K562 (cell line): ENCODE measurements around the gene ZC3H12C. TPM values are rescaled to one million over a fixed set of nuclear protein-coding genes. Genes with fewer than 3 reads are reported as not detected.

Source experiments
- ATAC-seq: fragments of 200-7000 bp; cut with Tn5 transposase; 3 replicates; pipeline ENCODE4 v1.9.1; 2020; ENCODE audit warnings: moderate library complexity
- BruUV-seq: library from RNA; stranded (reverse); fragments of 400-500 nt; replicated peaks from 2 replicates; lab custom pipeline; 2021; lab: Mats Ljungman, UMichigan
- CTCF ChIA-PET: fragments of 300-600 bp; formaldehyde crosslinking; extraction: SDS; loops from one replicate; lab custom pipeline; 2021; ENCODE audit warnings: low intra/inter-chr PET ratio; lab: Yijun Ruan, JAX
- POLR2A ChIA-PET: fragments of 300-600, 350-650 bp; sonication (Branson Sonifier 250); formaldehyde crosslinking; extraction: SDS; loops from one replicate; lab custom pipeline; 2021; ENCODE audit warnings: antibody characterized with exemption, inconsistent platforms; lab: Yijun Ruan, JAX
- DNase-seq, 4 experiments: peaks; one replicate each; pipeline versions ENCODE4 v3.0.0 to v3.0.0-alpha.2; 2011 to 2018; ENCODE audit warnings: low spot score in 3 of 4, mixed read lengths in 3 of 4; ENCODE audit errors: extremely low read depth in 1 of 4
- FAIRE-seq: peaks from 2 replicates; lab custom pipeline; 2011; peaks lifted over from hg19 to GRCh38; lab: Jason Lieb, UNC
- H2AFZ ChIP-seq: 2 replicates; pipeline ENCODE4 v1.6.0; 2011; ENCODE audit warnings: low read depth, low read length, control low read depth, inconsistent platforms
- H3K27ac ChIP-seq: fragments of 200-600 bp; 3 replicates; pipeline ENCODE4 v1.8.0; 2011; ENCODE audit warnings: low read depth, mild to moderate bottlenecking, control low read depth, inconsistent platforms, low read length, moderate library complexity, mixed read lengths; ENCODE audit errors: extremely low read depth
- H3K27me3 ChIP-seq, 2 experiments: fragments of 300-600 bp in 1 of 2; 2 replicates in 1 of 2; 3 replicates in 1 of 2; pipeline versions ENCODE4 v1.6.0 to v1.8.0; 2011; ENCODE audit warnings: inconsistent platforms in 2 of 2, low read length in 2 of 2, mild to moderate bottlenecking in 1 of 2, mixed read lengths in 1 of 2, moderate library complexity in 1 of 2; ENCODE audit not compliant: control insufficient read depth in 2 of 2, insufficient read depth in 2 of 2
- H3K36me3 ChIP-seq: fragments of 300-600 bp; 3 replicates; pipeline ENCODE4 v1.8.0; 2011; ENCODE audit warnings: mild to moderate bottlenecking, low read length, inconsistent platforms; ENCODE audit not compliant: control insufficient read depth, insufficient read depth
- H3K4me1 ChIP-seq, 2 experiments: fragments of 200-600 bp in 1 of 2; replicated peaks in 1 of 2; 2 replicates in 1 of 2; 3 replicates in 1 of 2; pipeline versions ENCODE4 v1.5.1 to v1.8.0; 2011; ENCODE audit warnings: inconsistent platforms in 2 of 2, low read length in 2 of 2, mild to moderate bottlenecking in 1 of 2, mixed read lengths in 1 of 2, moderate library complexity in 1 of 2; ENCODE audit not compliant: control insufficient read depth in 2 of 2, insufficient read depth in 2 of 2
- H3K4me2 ChIP-seq: 2 replicates; pipeline ENCODE4 v1.6.1; 2011; ENCODE audit warnings: low read length, control low read depth, inconsistent platforms, mixed read lengths; ENCODE audit not compliant: insufficient read depth
- H3K4me3 ChIP-seq: fragments of 200-600 bp; sonication (generic), shearing (Covaris generic); 2 replicates; pipeline ENCODE4 v1.5.1; 2016; ENCODE audit warnings: control low read depth, inconsistent platforms
- H3K79me2 ChIP-seq: fragments of 200-600 bp; 3 replicates; pipeline ENCODE4 v1.8.0; 2011; ENCODE audit warnings: low read length, inconsistent platforms; ENCODE audit not compliant: control insufficient read depth, insufficient read depth
- H3K9ac ChIP-seq, 2 experiments: 2 replicates each; pipeline versions ENCODE4 v1.6.0 to v1.6.1; 2011; ENCODE audit warnings: low read depth in 2 of 2, low read length in 2 of 2, control low read depth in 1 of 2, inconsistent platforms in 1 of 2, mild to moderate bottlenecking in 1 of 2, mixed read lengths in 1 of 2; ENCODE audit not compliant: insufficient read depth in 1 of 2
- H3K9me1 ChIP-seq: one replicate; pipeline ENCODE4 v1.6.0; 2011; ENCODE audit warnings: inconsistent platforms, mild to moderate bottlenecking, low read length, moderate library complexity; ENCODE audit not compliant: control insufficient read depth, insufficient read depth
- H3K9me3 ChIP-seq: replicated peaks from 2 replicates; pipeline ENCODE4 v1.5.1; 2011; ENCODE audit warnings: low read depth, low read length, inconsistent platforms; ENCODE audit not compliant: control insufficient read depth, insufficient read depth
- H4K20me1 ChIP-seq: replicated peaks from 2 replicates; pipeline ENCODE4 v1.6.1; 2011; ENCODE audit warnings: low read length, inconsistent platforms, mixed read lengths; ENCODE audit not compliant: control insufficient read depth, insufficient read depth
- COPS2 ChIP-seq: fragments of 450-650 bp; conservative IDR thresholded peaks from 2 replicates; pipeline ENCODE4 v1.6.1; 2016; ENCODE audit warnings: mild to moderate bottlenecking, moderate library complexity
- CREBBP ChIP-seq: IDR thresholded peaks from one replicate; pipeline ENCODE4 v1.6.1; 2012; ENCODE audit warnings: low read depth, mild to moderate bottlenecking, control low read depth, inconsistent platforms, low read length
- ETV1 ChIP-seq: fragments of 450-650 bp; conservative IDR thresholded peaks from 2 replicates; pipeline ENCODE4 v1.6.1; 2016; ENCODE audit warnings: missing genetic modification characterization, control low read depth, low read depth, missing compliant biosample characterization
- FOXP1 ChIP-seq: sonication (generic); formaldehyde crosslinking; IDR thresholded peaks from 2 replicates; pipeline ENCODE4 v1.8.0; 2022; ENCODE audit warnings: mild to moderate bottlenecking, missing genetic modification reagents
- MGA ChIP-seq: fragments of 450-650 bp; IDR thresholded peaks from 2 replicates; pipeline ENCODE4 v1.6.1; 2016; ENCODE audit warnings: mild to moderate bottlenecking, moderate library complexity
- RHOXF2B ChIP-seq: fragments of 250-450 bp; sonication (Bioruptor Pico); conservative IDR thresholded peaks from 2 replicates; pipeline ENCODE4 v1.5.1; 2021
- SMAD2 ChIP-seq: fragments of 150-350 bp; IDR thresholded peaks from 2 replicates; pipeline ENCODE4 v1.6.1; 2014; ENCODE audit warnings: low read depth, mild to moderate bottlenecking, low read length
- WGBS: fragments of 100-300 bp; shearing (Covaris generic); methylation state at CpG from one replicate; pipeline ENCODE4 v1.1.6; 2016; ENCODE audit warnings: low coverage, mixed read lengths; ENCODE audit not compliant: insufficient coverage; ENCODE audit errors: missing lambda C conversion rate; 5-methylcytosine and 5-hydroxymethylcytosine counted together
- in situ Hi-C: fragments of 300-500 bp; cut with MboI; formaldehyde crosslinking; loops from 4 replicates; pipeline ENCODE4 v1.15.0; 2018; ENCODE audit warnings: inconsistent platforms, mixed read lengths
- intact Hi-C: fragments of 100-400 bp; cut with micrococcal nuclease; formaldehyde crosslinking; loops from 2 replicates; pipeline ENCODE4 v1.14.2; 2022
- polyA plus RNA-seq, 8 experiments: library from polyadenylated mRNA; depleted of rRNA in 4 of 8; stranded (reverse) in 5 of 8; unstranded in 3 of 8; fragments of >200 nt; fragmentation: Nextera tagmentation in 2 of 8; fragmentation: Illumina TruSeq in 1 of 8; extraction: Ambion mirVana in 2 of 8; extraction: Trizol in 1 of 8; gene quantifications; 2 replicates each; pipeline versions ENCODE4 v1.2.1 to v1.2.3, GENCODE V29; 2011 to 2014; ENCODE audit warnings: inconsistent platforms in 1 of 8, missing spikeins in 1 of 8
- total RNA-seq, 7 experiments: library from RNA; depleted of rRNA in 6 of 7; stranded (reverse); fragments of >200 nt in 6 of 7; fragmentation: Illumina TruSeq in 2 of 7; extraction: Trizol in 2 of 7; gene quantifications; 2 replicates each; pipeline versions ENCODE4 v1.2.1 to v1.2.3, GENCODE V29; 2011 to 2021; ENCODE audit warnings: low replicate concordance in 1 of 7
- TF ChIP-seq, protein P1 (sequence below): sonication (generic); formaldehyde crosslinking; IDR thresholded peaks from 2 replicates; pipeline ENCODE4 v1.8.0; 2022; ENCODE audit warnings: mild to moderate bottlenecking, missing genetic modification reagents

ZC3H12C gene
- total and polyA plus RNA-seq, 9 of the 15 experiments (the other 6 are each of a cell fraction or from before 2014, with no cell fraction given) = 0.56 to 5.9 (median 3.3) TPM

GRCh38 chr11:110059706-110060463 is 33.3 kb upstream of the ZC3H12C start:
- H3K27me3 ChIP-seq = no peaks in the 10 kb centered on the region
- DNase-seq (no peak), FAIRE-seq (no peak), ATAC-seq (no peak)
- no peak overlapping the region for H3K9ac ChIP-seq
- BruUV-seq = no TSS peak
- WGBS = 22% methylated on average over 2 of the region's 2 CpGs
- H3K79me2 ChIP-seq = no peaks in the 10 kb centered on the region
- in situ Hi-C loops = no loop called here
- H3K9me1 ChIP-seq = no peaks in the 10 kb centered on the region
- no peak overlapping the region for H3K4me3 ChIP-seq
- no peaks in the 10 kb centered on the region for H4K20me1 ChIP-seq
- ChIA-PET CTCF (no interaction called here), POLR2A (interaction anchor here (1.0 kb wide), 1 partner anchor 10 kb away, joined by 3 read pairs; no protein-coding TSS in a partner anchor)
- no peak overlapping the region for H3K4me2 ChIP-seq
- intact Hi-C loops = no loop called here
- H3K27ac ChIP-seq = no peak overlapping the region
- no peaks in the 10 kb centered on the region for H3K4me1 ChIP-seq
- H3K36me3 ChIP-seq = no peaks in the 10 kb centered on the region
- no peak overlapping the region for H2AFZ ChIP-seq
- no peaks in the 10 kb centered on the region for H3K9me3 ChIP-seq
- TF ChIP-seq SMAD2 (no peak), RHOXF2B (CRISPR knock-in tag) (no peak), MGA (no peak), COPS2 (no peak), FOXP1 (no peak), CREBBP (no peak), ETV1 (no peak)
- TF ChIP-seq, protein P1, sequence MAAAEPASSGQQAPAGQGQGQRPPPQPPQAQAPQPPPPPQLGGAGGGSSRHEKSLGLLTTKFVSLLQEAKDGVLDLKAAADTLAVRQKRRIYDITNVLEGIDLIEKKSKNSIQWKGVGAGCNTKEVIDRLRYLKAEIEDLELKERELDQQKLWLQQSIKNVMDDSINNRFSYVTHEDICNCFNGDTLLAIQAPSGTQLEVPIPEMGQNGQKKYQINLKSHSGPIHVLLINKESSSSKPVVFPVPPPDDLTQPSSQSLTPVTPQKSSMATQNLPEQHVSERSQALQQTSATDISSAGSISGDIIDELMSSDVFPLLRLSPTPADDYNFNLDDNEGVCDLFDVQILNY = no peak
